HepG2 (cell line): ENCODE results near the gene SLC48A1. TPM values are rescaled to one million over a fixed set of nuclear protein-coding genes. Genes with fewer than 3 reads are reported as not detected.
A peak's percentile ranks its signal among the peaks of the same experiment; 100 is the strongest.

Experiments used
- ATAC-seq: fragments of 200-7000 bp; cut with Tn5 transposase; 3 replicates; pipeline ENCODE4 v1.9.1; 2020; ENCODE audit warnings: mild to moderate bottlenecking, moderate library complexity
- BruUV-seq: library from RNA; stranded (reverse); fragments of 400-500 nt; replicated peaks from 2 replicates; lab custom pipeline; 2021; lab: Mats Ljungman, UMichigan
- CTCF ChIA-PET: fragments of 300-600 bp; formaldehyde crosslinking; extraction: SDS; loops from one replicate; lab custom pipeline; 2021; ENCODE audit warnings: low total read pairs, inconsistent platforms, low intra/inter-chr PET ratio; lab: Yijun Ruan, JAX
- POLR2A ChIA-PET: fragments of 350-600 bp; sonication (Branson Sonifier 250); formaldehyde crosslinking; loops from one replicate; lab custom pipeline; 2020; ENCODE audit warnings: antibody characterized with exemption, inconsistent platforms; lab: Yijun Ruan, JAX
- DNase-seq: peaks from one replicate; pipeline ENCODE4 v3.0.0-alpha.2; 2015; ENCODE audit warnings: low spot score
- FAIRE-seq: peaks from 3 replicates; lab custom pipeline; 2011; peaks lifted over from hg19 to GRCh38; lab: Jason Lieb, UNC
- H2AFZ ChIP-seq: one replicate; pipeline ENCODE4 v1.6.1; 2011; ENCODE audit warnings: low read length, inconsistent platforms
- H3K27ac ChIP-seq: fragments of 300-600 bp; 3 replicates; pipeline ENCODE4 v1.8.0; 2011; ENCODE audit warnings: mixed run types, mild to moderate bottlenecking, mixed read lengths, low read length, inconsistent platforms; ENCODE audit not compliant: insufficient read depth; ENCODE audit errors: extremely low read length
- H3K27me3 ChIP-seq, 2 experiments: fragments of 200-600 bp in 1 of 2; 2 replicates in 1 of 2; 3 replicates in 1 of 2; pipeline versions ENCODE4 v1.6.0 to v1.8.0; 2011; ENCODE audit warnings: low read length in 2 of 2, mild to moderate bottlenecking in 2 of 2, moderate library complexity in 2 of 2, inconsistent platforms in 1 of 2; ENCODE audit not compliant: insufficient read depth in 2 of 2, control insufficient read depth in 1 of 2
- H3K36me3 ChIP-seq, 2 experiments: fragments of 200-600 bp in 1 of 2; replicated peaks in 1 of 2; 2 replicates in 1 of 2; 3 replicates in 1 of 2; pipeline versions ENCODE4 v1.5.1 to v1.8.0; 2011; ENCODE audit warnings: low read length in 2 of 2, inconsistent platforms in 1 of 2; ENCODE audit not compliant: insufficient read depth in 2 of 2, control insufficient read depth in 1 of 2
- H3K4me1 ChIP-seq: 2 replicates; pipeline ENCODE4 v1.5.1; 2012; ENCODE audit warnings: low read length, inconsistent platforms; ENCODE audit not compliant: insufficient read depth
- H3K4me2 ChIP-seq: 2 replicates; pipeline ENCODE4 v1.6.0; 2011; ENCODE audit warnings: low read depth, low read length, inconsistent platforms
- H3K4me3 ChIP-seq, 3 experiments: fragments of 200-600 bp in 1 of 3; sonication (generic), shearing (Covaris generic) in 1 of 3; replicated peaks in 1 of 3; 2 replicates each; pipeline ENCODE4 v1.5.1; 2011 to 2016; ENCODE audit warnings: low read length in 3 of 3, inconsistent platforms in 2 of 3, low read depth in 2 of 3, mild to moderate bottlenecking in 2 of 3, control low read depth in 1 of 3, mixed read lengths in 1 of 3; ENCODE audit not compliant: insufficient read depth in 1 of 3
- H3K79me2 ChIP-seq: one replicate; pipeline ENCODE4 v1.6.1; 2011; ENCODE audit warnings: low read length, inconsistent platforms; ENCODE audit not compliant: insufficient read depth
- H3K9ac ChIP-seq: 2 replicates; pipeline ENCODE4 v1.6.0; 2011; ENCODE audit warnings: mild to moderate bottlenecking, low read depth, low read length, inconsistent platforms; ENCODE audit not compliant: insufficient read depth
- H3K9me3 ChIP-seq: 2 replicates; pipeline ENCODE4 v1.5.1; 2012; ENCODE audit warnings: mild to moderate bottlenecking, low read length
- H4K20me1 ChIP-seq: 2 replicates; pipeline ENCODE4 v1.6.0; 2011; ENCODE audit warnings: inconsistent platforms, mild to moderate bottlenecking, low read length, moderate library complexity; ENCODE audit not compliant: insufficient read depth
- DR1 ChIP-seq: sonication (generic); formaldehyde crosslinking; IDR thresholded peaks from 2 replicates; pipeline ENCODE4 v1.8.0; 2021; ENCODE audit warnings: mild to moderate bottlenecking, missing genetic modification reagents, inconsistent platforms
- FOXJ3 ChIP-seq: sonication (generic); formaldehyde crosslinking; IDR thresholded peaks from 2 replicates; pipeline ENCODE4 v1.4.0; 2020; ENCODE audit warnings: missing genetic modification reagents, mild to moderate bottlenecking, borderline replicate concordance
- FOXP4 ChIP-seq: sonication (generic); formaldehyde crosslinking; IDR thresholded peaks from 2 replicates; pipeline ENCODE4 v1.4.0; 2020; ENCODE audit warnings: missing genetic modification reagents
- HHEX ChIP-seq: IDR thresholded peaks from 2 replicates; pipeline ENCODE4 v1.6.1; 2016; ENCODE audit warnings: control low read depth
- HIVEP1 ChIP-seq: sonication (generic); formaldehyde crosslinking; IDR thresholded peaks from 2 replicates; pipeline ENCODE4 v1.4.0; 2020; ENCODE audit warnings: mild to moderate bottlenecking, missing genetic modification reagents
- NCOA1 ChIP-seq: sonication (generic); formaldehyde crosslinking; IDR thresholded peaks from 2 replicates; pipeline ENCODE4 v1.9.0; 2021; ENCODE audit warnings: missing genetic modification reagents
- NCOR1 ChIP-seq: fragments of 200-600 bp; sonication (generic); IDR thresholded peaks from 2 replicates; pipeline ENCODE4 v1.7.0; 2017; ENCODE audit warnings: antibody characterized with exemption, low read length, borderline replicate concordance
- PRDM15 ChIP-seq: sonication (generic); formaldehyde crosslinking; IDR thresholded peaks from 2 replicates; pipeline ENCODE4 v1.4.0; 2020; ENCODE audit warnings: missing genetic modification reagents
- TFAP4 ChIP-seq: sonication (generic); IDR thresholded peaks from 2 replicates; pipeline ENCODE4 v1.6.1; 2016; ENCODE audit warnings: low read depth, borderline replicate concordance
- ZBTB7A ChIP-seq: sonication (generic); formaldehyde crosslinking; IDR thresholded peaks from 2 replicates; pipeline ENCODE4 v1.8.0; 2022; ENCODE audit warnings: mild to moderate bottlenecking, missing genetic modification reagents
- ZNF12 ChIP-seq: sonication (generic); formaldehyde crosslinking; IDR thresholded peaks from 2 replicates; pipeline ENCODE4 v1.5.0; 2020; ENCODE audit warnings: missing genetic modification reagents
- ZNF124 ChIP-seq: sonication (generic); formaldehyde crosslinking; IDR thresholded peaks from 2 replicates; pipeline ENCODE4 v1.4.0; 2020; ENCODE audit warnings: missing genetic modification reagents
- ZNF446 ChIP-seq: sonication (generic); formaldehyde crosslinking; IDR thresholded peaks from 2 replicates; pipeline ENCODE4 v1.5.0; 2020; ENCODE audit warnings: mild to moderate bottlenecking, missing genetic modification reagents
- ZNF558 ChIP-seq: sonication (generic); formaldehyde crosslinking; IDR thresholded peaks from 2 replicates; pipeline ENCODE4 v1.9.0; 2022; ENCODE audit warnings: mild to moderate bottlenecking, missing genetic modification reagents, borderline replicate concordance
- ZNF816 ChIP-seq: sonication (generic); formaldehyde crosslinking; IDR thresholded peaks from 2 replicates; pipeline ENCODE4 v1.8.0; 2022; ENCODE audit warnings: missing genetic modification reagents, mild to moderate bottlenecking, borderline replicate concordance
- ZNF850 ChIP-seq: sonication (generic); formaldehyde crosslinking; conservative IDR thresholded peaks from 2 replicates; pipeline ENCODE4 v1.9.0; 2021; ENCODE audit warnings: mild to moderate bottlenecking, missing genetic modification reagents
- WGBS: methylation state at CpG from one replicate; pipeline ENCODE4 v1.1.6; 2017; ENCODE audit warnings: low lambda C conversion rate; 5-methylcytosine and 5-hydroxymethylcytosine counted together
- in situ Hi-C: cut with HindIII; loops from 2 replicates; pipeline ENCODE4 v1.10.0; 2017; ENCODE audit warnings: low pct_unique_long_range_greater_than_20kb; ENCODE audit not compliant: extremely low pct_ligation_motif_present
- intact Hi-C: fragments of 100-400 bp; cut with micrococcal nuclease; formaldehyde crosslinking; loops from one replicate; pipeline ENCODE4 v1.10.0; 2022; ENCODE audit not compliant: unreplicated experiment
- polyA plus RNA-seq, 8 experiments: library from polyadenylated mRNA; depleted of rRNA in 3 of 8; stranded (reverse) in 7 of 8; unstranded in 1 of 8; fragments of >200 nt; fragmentation: Illumina TruSeq in 4 of 8; extraction: Trizol in 4 of 8; gene quantifications; 2 replicates each; pipeline versions ENCODE4 v1.2.1 to v1.2.3, GENCODE V29; 2011 to 2016; ENCODE audit warnings: low read depth in 4 of 8, missing spikeins in 1 of 8, mixed read lengths in 1 of 8; ENCODE audit not compliant: insufficient read depth in 1 of 8
- total RNA-seq, 5 experiments: library from RNA; depleted of rRNA; stranded (reverse); fragments of >200 nt; fragmentation: Illumina TruSeq; extraction: Trizol; gene quantifications; 2 replicates each; pipeline ENCODE4 v1.2.3, GENCODE V29; 2016; ENCODE audit warnings: low read depth in 1 of 5

SLC48A1 gene
- total and polyA plus RNA-seq, 2 of the 13 experiments (the other 11 are each of a cell fraction or from before 2014, with no cell fraction given), result 2.2 to 3.7 TPM

- CTCF ChIA-PET, result no interaction called here
- no peaks in the 10 kb centered on the region for H3K79me2 ChIP-seq
- H3K9ac ChIP-seq, result no peak overlapping the region
- H3K36me3 ChIP-seq, result no peaks in the 10 kb centered on the region
- intact Hi-C loops (no loop called here), in situ Hi-C loops (no loop called here)
- no peaks in the 10 kb centered on the region for H3K9me3 ChIP-seq
- no peak overlapping the region for H2AFZ ChIP-seq
- no peak for DNase-seq
- BruUV-seq, result no TSS peak
- POLR2A ChIA-PET, result interaction anchor here (0.8 to 2.5 kb wide), 3 partner anchors 8 to 122 kb away, joined by 4 to 10 read pairs (median 7); partner anchors contain the start of genes HDAC7 and RPAP3
- peaks cover 20% of the 10 kb centered on the region for H3K4me1 ChIP-seq
- no peak for ATAC-seq
- H3K4me2 ChIP-seq, result peak overlapping the region; percentile 20; the same call in 1 of the 2 replicates
- H4K20me1 ChIP-seq, result no peaks in the 10 kb centered on the region
- no peak for FAIRE-seq
- H3K4me3 ChIP-seq, result no peak overlapping the region
- H3K27ac ChIP-seq, result no peak overlapping the region
- H3K27me3 ChIP-seq, result peaks cover 3 to 41% of the 10 kb centered on the region in 2 experiments; a peak in 3 of 5 replicates
- 41% methylated on average over 14 of the region's 14 CpGs for WGBS
- TF ChIP-seq HHEX (CRISPR knock-in tag) (no peak), ZNF816 (no peak), FOXP4 (CRISPR knock-in tag) (no peak), NCOR1 (no peak), DR1 (CRISPR knock-in tag) (no peak), ZNF446 (CRISPR knock-in tag) (no peak), ZNF558 (CRISPR knock-in tag) (no peak), ZNF850 (no peak), ZNF124 (CRISPR knock-in tag) (no peak), ZNF12 (CRISPR knock-in tag) (no peak), FOXJ3 (CRISPR knock-in tag) (no peak), ZBTB7A (CRISPR knock-in tag) (no peak), NCOA1 (CRISPR knock-in tag) (no peak), HIVEP1 (CRISPR knock-in tag) (no peak), TFAP4 (no peak), PRDM15 (CRISPR knock-in tag) (no peak)
Measured at GRCh38 chr12:47828008-47828975, 55.3 kb downstream of the SLC48A1 start.
